Upper lobe of left lung (tissue), 6 donors: ENCODE data around the gene IQCF2. TPM values are rescaled to one million over a fixed set of nuclear protein-coding genes. Genes with fewer than 3 reads are reported as not detected.
"Not testable (repeated sequence)": the region's sequence is repeated elsewhere in the genome, so short reads cannot be mapped to it uniquely, and the experiment has no call there.

Experiments
- ATAC-seq, 2 donors: fragments of 200-7000 bp; cut with Tn5 transposase; one replicate each; pipeline ENCODE4 v1.9.1; 2022; ENCODE audit warnings: mild to moderate bottlenecking in 2 of 2, moderate library complexity in 2 of 2; ENCODE audit not compliant: low FRiP score in 2 of 2
- DNase-seq, 2 donors: peaks; one replicate each; pipeline ENCODE4 v3.0.0-alpha.2; 2019 to 2020
- H3K27ac ChIP-seq, 4 donors: fragments of 200-600 bp; sonication (generic); one replicate each; pipeline ENCODE4 v1.5.1; 2016 to 2019
- H3K27me3 ChIP-seq, 4 donors: fragments of 200-600 bp; sonication (generic); one replicate each; pipeline ENCODE4 v1.5.1; 2017 to 2019
- H3K36me3 ChIP-seq, 4 donors: fragments of 200-600 bp; sonication (generic); one replicate each; pipeline ENCODE4 v1.5.1; 2016 to 2019
- H3K4me1 ChIP-seq, 4 donors: fragments of 200-600 bp; sonication (generic); one replicate each; pipeline ENCODE4 v1.5.1; 2018 to 2019
- H3K4me3 ChIP-seq, 4 donors: fragments of 200-600 bp; sonication (generic); one replicate each; pipeline ENCODE4 v1.5.1; 2017 to 2019; ENCODE audit warnings: mild to moderate bottlenecking in 2 of 4, moderate library complexity in 1 of 4
- H3K9me3 ChIP-seq, 4 donors: fragments of 200-600 bp; sonication (generic); one replicate each; pipeline ENCODE4 v1.5.1; 2018 to 2019
- EP300 ChIP-seq, 4 donors: sonication (generic); formaldehyde crosslinking; IDR thresholded peaks; one replicate each; pipeline ENCODE4 v1.5.1; 2017; ENCODE audit warnings: antibody characterized with exemption in 4 of 4, control low read depth in 2 of 4
- POLR2A ChIP-seq, 4 donors: fragments of 450-650 bp; IDR thresholded peaks; one replicate each; pipeline ENCODE4 v1.5.1; 2016 to 2017; ENCODE audit warnings: antibody characterized with exemption in 4 of 4, mild to moderate bottlenecking in 2 of 4
- POLR2AphosphoS5 ChIP-seq, 2 donors: sonication (generic); formaldehyde crosslinking; IDR thresholded peaks; one replicate each; pipeline ENCODE4 v1.5.1; 2017; ENCODE audit warnings: antibody characterized with exemption in 2 of 2
- WGBS, 2 donors: methylation state at CpG; one replicate each; pipeline ENCODE4 v1.1.5; 2017 to 2018; 5-methylcytosine and 5-hydroxymethylcytosine counted together
- total RNA-seq, 6 donors: library from RNA; depleted of rRNA in 4 of 6; stranded (reverse); fragments of >200 nt in 4 of 6; gene quantifications; one replicate each; pipeline versions ENCODE4 v1.1.0 to v1.2.1, GENCODE V29; 2016 to 2021
- TF ChIP-seq, protein P1 (sequence below), 6 experiments: fragments of 450-650 bp in 4 of 6; fragments of 200-600 bp in 2 of 6; sonication (generic) in 2 of 6; IDR thresholded peaks; one replicate each; pipeline ENCODE4 v1.5.1; 2016 to 2019; ENCODE audit warnings: antibody characterized with exemption in 6 of 6
- donor health status: DM: no; HTN: no; CAD: no; lungs with moderate emphysema.
- donor health status: DM: no; HTN: yes; CAD: no; lungs with severe emphysema.

The IQCF2 gene
- total RNA-seq, 6 donors from 2014 or later = not detected

DNA sequence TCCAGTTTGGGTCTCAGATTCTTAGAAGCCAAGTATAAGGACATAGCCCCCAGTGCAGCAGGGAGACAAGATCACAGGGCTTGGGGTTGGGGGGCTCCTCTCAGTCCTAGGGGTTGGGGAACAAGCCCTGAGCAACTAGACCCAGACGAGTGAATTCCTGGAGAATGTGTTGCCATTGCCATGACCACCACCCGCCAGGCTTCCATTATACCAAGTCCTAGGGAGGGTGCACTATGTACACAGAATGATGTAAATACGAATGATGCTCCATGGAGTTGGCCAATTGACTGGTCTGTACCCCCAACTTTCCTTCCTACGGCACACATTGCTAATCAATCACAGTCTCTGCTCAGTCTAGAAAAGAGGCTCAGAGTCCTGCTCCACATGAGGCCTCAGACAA, 33.0 kb downstream of the IQCF2 start:
- no peak overlapping the region for H3K27ac ChIP-seq
- no peaks in the 10 kb centered on the region for H3K9me3 ChIP-seq
- WGBS, 2 donors = 70 to 91% methylated on average over 3 to 4 of the region's 4 CpGs
- H3K4me3 ChIP-seq = no peak overlapping the region
- DNase-seq (no peak), ATAC-seq (peak in 1 of 2 donors; percentile 37)
- H3K27me3 ChIP-seq = no peaks in the 10 kb centered on the region
- TF ChIP-seq, protein P1, sequence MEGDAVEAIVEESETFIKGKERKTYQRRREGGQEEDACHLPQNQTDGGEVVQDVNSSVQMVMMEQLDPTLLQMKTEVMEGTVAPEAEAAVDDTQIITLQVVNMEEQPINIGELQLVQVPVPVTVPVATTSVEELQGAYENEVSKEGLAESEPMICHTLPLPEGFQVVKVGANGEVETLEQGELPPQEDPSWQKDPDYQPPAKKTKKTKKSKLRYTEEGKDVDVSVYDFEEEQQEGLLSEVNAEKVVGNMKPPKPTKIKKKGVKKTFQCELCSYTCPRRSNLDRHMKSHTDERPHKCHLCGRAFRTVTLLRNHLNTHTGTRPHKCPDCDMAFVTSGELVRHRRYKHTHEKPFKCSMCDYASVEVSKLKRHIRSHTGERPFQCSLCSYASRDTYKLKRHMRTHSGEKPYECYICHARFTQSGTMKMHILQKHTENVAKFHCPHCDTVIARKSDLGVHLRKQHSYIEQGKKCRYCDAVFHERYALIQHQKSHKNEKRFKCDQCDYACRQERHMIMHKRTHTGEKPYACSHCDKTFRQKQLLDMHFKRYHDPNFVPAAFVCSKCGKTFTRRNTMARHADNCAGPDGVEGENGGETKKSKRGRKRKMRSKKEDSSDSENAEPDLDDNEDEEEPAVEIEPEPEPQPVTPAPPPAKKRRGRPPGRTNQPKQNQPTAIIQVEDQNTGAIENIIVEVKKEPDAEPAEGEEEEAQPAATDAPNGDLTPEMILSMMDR (IDR thresholded peaks at IDR 0.05) = no peak
- TF ChIP-seq EP300 (IDR thresholded peaks at IDR 0.05) (no peak), POLR2AphosphoS5 (IDR thresholded peaks at IDR 0.05) (no peak), POLR2A (IDR thresholded peaks at IDR 0.05) (no peak)
- no peaks in the 10 kb centered on the region for H3K36me3 ChIP-seq
- no peaks in the 10 kb centered on the region for H3K4me1 ChIP-seq

GRCh38 chr3:51894939-51895338, 33.5 kb downstream of the IQCF2 start:
- Histone ChIP-seq H3K4me3 (no peak overlapping the region), H3K9me3 (no peaks in the 10 kb centered on the region), H3K27me3 (no peaks in the 10 kb centered on the region), H3K4me1 (no peaks in the 10 kb centered on the region), H3K36me3 (no peaks in the 10 kb centered on the region), H3K27ac (no peak overlapping the region)
- ATAC-seq (no peak), DNase-seq (peak in 1 of 2 donors; percentile 71)
- WGBS, 2 donors = 87 to 95% methylated on average over 7 to 16 of the region's 16 CpGs
- TF ChIP-seq POLR2AphosphoS5 (IDR thresholded peaks at IDR 0.05) = no peak
- TF ChIP-seq, protein P1 (IDR thresholded peaks at IDR 0.05) = no peak
- TF ChIP-seq POLR2A (IDR thresholded peaks at IDR 0.05) = no peak
- no peak for TF ChIP-seq EP300 (IDR thresholded peaks at IDR 0.05)

DNA sequence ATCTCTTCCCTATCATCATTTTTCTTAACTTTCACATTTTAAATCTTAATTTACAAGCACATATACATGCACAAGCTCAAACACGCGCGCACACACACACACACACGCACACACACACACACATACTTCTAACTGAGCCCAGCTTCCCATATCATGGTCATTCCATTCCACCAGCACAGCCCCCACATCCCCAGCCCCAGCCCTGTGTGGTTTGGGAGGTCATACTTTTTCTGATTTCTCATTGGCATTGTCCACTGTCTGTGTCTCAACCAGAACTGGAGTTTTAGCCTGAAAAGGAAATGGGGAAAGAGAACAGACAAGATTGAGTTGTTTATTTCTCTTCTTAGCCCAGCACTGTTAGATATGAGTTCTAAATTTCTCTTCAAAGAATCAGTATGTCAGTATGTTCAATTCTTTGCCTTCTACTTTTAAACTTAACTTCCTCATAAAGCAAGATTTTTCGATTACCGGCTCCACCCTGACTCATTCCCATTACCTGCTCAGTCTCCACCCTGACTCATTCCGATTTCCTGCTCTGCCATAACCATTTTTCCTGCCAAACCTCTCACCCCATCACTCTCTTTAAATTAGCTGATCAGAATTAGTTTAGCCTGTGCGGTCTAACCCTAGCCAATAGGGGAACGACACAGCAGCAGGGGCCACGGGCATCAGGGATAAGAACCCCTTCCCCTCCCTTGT, 35.3 kb downstream of the IQCF2 start:
- Histone ChIP-seq H3K4me3 (no peak overlapping the region), H3K27me3 (no peaks in the 10 kb centered on the region), H3K9me3 (no peaks in the 10 kb centered on the region), H3K4me1 (no peaks in the 10 kb centered on the region), H3K27ac (no peak overlapping the region), H3K36me3 (no peaks in the 10 kb centered on the region)
- ATAC-seq (no peak), DNase-seq (no peak)
- TF ChIP-seq POLR2AphosphoS5 (IDR thresholded peaks at IDR 0.05) (no peak), EP300 (IDR thresholded peaks at IDR 0.05) (no peak)
- 86 to 92% methylated on average over 10 of the region's 10 CpGs for WGBS, 2 donors

GRCh38 chr3:51897391-51897790, 36.0 kb downstream of the IQCF2 start:
- 92% methylated on average over 15 of the region's 15 CpGs for WGBS, 2 donors

DNA sequence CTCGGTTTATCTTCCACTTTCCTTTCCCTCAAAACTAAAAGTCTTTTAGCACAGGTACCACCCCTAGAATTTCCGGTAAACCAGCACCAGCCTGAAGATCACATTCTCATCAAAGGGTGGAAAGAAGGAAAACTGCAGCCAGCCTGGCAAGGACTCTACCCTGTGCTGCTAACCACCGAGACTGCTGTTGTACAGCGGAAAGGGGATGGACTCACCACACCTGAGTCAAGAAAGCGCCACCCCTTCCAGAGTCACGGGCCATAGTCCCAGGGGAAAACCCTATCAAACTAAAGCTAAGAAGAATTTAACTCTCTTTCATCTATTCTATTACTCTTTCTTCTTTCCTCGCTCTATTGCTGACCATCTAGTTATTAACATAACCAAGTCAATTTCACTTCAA, 38.6 kb downstream of the IQCF2 start:
- H3K27ac ChIP-seq, H3K4me1 ChIP-seq, ATAC-seq, H3K9me3 ChIP-seq, H3K27me3 ChIP-seq, H3K4me3 ChIP-seq, DNase-seq, H3K36me3 ChIP-seq: not testable (repeated sequence)
- whole genome bisulfite sequencing, 2 donors = 77 to 81% methylated on average over 7 of the region's 7 CpGs

More at GRCh38 chr3:51897391-51897790, 36.0 kb downstream of the IQCF2 start:
- H3K9me3 ChIP-seq = no peaks in the 10 kb centered on the region
- H3K36me3 ChIP-seq = no peaks in the 10 kb centered on the region
- no peak for TF ChIP-seq EP300 (IDR thresholded peaks at IDR 0.05)
- TF ChIP-seq POLR2AphosphoS5 (IDR thresholded peaks at IDR 0.05) = no peak
- TF ChIP-seq POLR2A (IDR thresholded peaks at IDR 0.05) = no peak
- TF ChIP-seq, protein P1 (IDR thresholded peaks at IDR 0.05) = no peak
- no peaks in the 10 kb centered on the region for H3K4me1 ChIP-seq
- H3K4me3 ChIP-seq = no peak overlapping the region
- H3K27ac ChIP-seq = no peak overlapping the region
- no peak for ATAC-seq
- DNase-seq = no peak
- H3K27me3 ChIP-seq = no peaks in the 10 kb centered on the region

- not testable (repeated sequence) for H3K27me3 ChIP-seq, H3K4me3 ChIP-seq, H3K36me3 ChIP-seq, DNase-seq, H3K27ac ChIP-seq, ATAC-seq, H3K9me3 ChIP-seq, H3K4me1 ChIP-seq
- 67 to 68% methylated on average over 7 of the region's 7 CpGs for WGBS, 2 donors
These were observed 40.9 kb downstream of the IQCF2 start for GRCh38 chr3:51902361-51902760.
